HEK293 (cell line): ENCODE data around the gene RSRC2.

Source experiments
- GLIS1 ChIP-seq: fragments of 450-650 bp; formaldehyde crosslinking; IDR thresholded peaks from 2 replicates; pipeline ENCODE4 v1.5.1; 2016; ENCODE audit warnings: missing biosample characterization, missing genetic modification characterization
- KLF17 ChIP-seq: fragments of 450-650 bp; formaldehyde crosslinking; IDR thresholded peaks from 2 replicates; pipeline ENCODE4 v1.5.1; 2016; ENCODE audit warnings: missing biosample characterization, missing genetic modification characterization
- KLF9 ChIP-seq: fragments of 450-650 bp; formaldehyde crosslinking; IDR thresholded peaks from 2 replicates; pipeline ENCODE4 v1.5.1; 2016; ENCODE audit warnings: missing biosample characterization, missing genetic modification characterization, low read depth
- MEIS1 ChIP-seq: sonication (generic); formaldehyde crosslinking; IDR thresholded peaks from 2 replicates; pipeline ENCODE4 v1.8.1; 2022; ENCODE audit warnings: missing genetic modification reagents, mild to moderate bottlenecking, borderline replicate concordance
- SP2 ChIP-seq: fragments of 450-650 bp; formaldehyde crosslinking; IDR thresholded peaks from 2 replicates; pipeline ENCODE4 v1.5.1; 2016; ENCODE audit warnings: missing biosample characterization, missing genetic modification characterization
- ZBTB48 ChIP-seq: fragments of 450-650 bp; formaldehyde crosslinking; IDR thresholded peaks from 2 replicates; pipeline ENCODE4 v1.5.1; 2016; ENCODE audit warnings: missing biosample characterization, missing genetic modification characterization
- ZBTB6 ChIP-seq: fragments of 450-650 bp; formaldehyde crosslinking; IDR thresholded peaks from 2 replicates; pipeline ENCODE4 v1.5.1; 2017; ENCODE audit warnings: missing biosample characterization, missing genetic modification characterization
- ZEB2 ChIP-seq: fragments of 450-650 bp; formaldehyde crosslinking; IDR thresholded peaks from 2 replicates; pipeline ENCODE4 v1.5.1; 2016; ENCODE audit warnings: missing biosample characterization, missing genetic modification characterization
- ZNF157 ChIP-seq: fragments of 450-650 bp; formaldehyde crosslinking; IDR thresholded peaks from 2 replicates; pipeline ENCODE4 v1.5.1; 2016; ENCODE audit warnings: missing biosample characterization, missing genetic modification characterization
- ZNF184 ChIP-seq: fragments of 450-650 bp; IDR thresholded peaks from 2 replicates; pipeline ENCODE4 v1.5.1; 2018; ENCODE audit warnings: missing biosample characterization, mild to moderate bottlenecking, missing genetic modification characterization
- ZNF211 ChIP-seq: fragments of 450-650 bp; formaldehyde crosslinking; IDR thresholded peaks from 2 replicates; pipeline ENCODE4 v1.5.1; 2016; ENCODE audit warnings: low read depth, missing biosample characterization, missing genetic modification characterization
- ZNF302 ChIP-seq: fragments of 450-650 bp; formaldehyde crosslinking; IDR thresholded peaks from 2 replicates; pipeline ENCODE4 v1.5.1; 2016; ENCODE audit warnings: missing biosample characterization, missing genetic modification characterization, low read depth
- ZNF404 ChIP-seq: fragments of 450-650 bp; formaldehyde crosslinking; IDR thresholded peaks from 2 replicates; pipeline ENCODE4 v1.5.1; 2017; ENCODE audit warnings: missing biosample characterization, missing genetic modification characterization
- ZNF514 ChIP-seq: fragments of 450-650 bp; formaldehyde crosslinking; IDR thresholded peaks from 2 replicates; pipeline ENCODE4 v1.5.1; 2016; ENCODE audit warnings: missing biosample characterization, missing genetic modification characterization
- ZNF529 ChIP-seq: fragments of 450-650 bp; formaldehyde crosslinking; IDR thresholded peaks from 2 replicates; pipeline ENCODE4 v1.5.1; 2017; ENCODE audit warnings: missing genetic modification characterization, missing biosample characterization; ENCODE audit not compliant: insufficient replicate concordance
- ZNF544 ChIP-seq: fragments of 450-650 bp; formaldehyde crosslinking; IDR thresholded peaks from 2 replicates; pipeline ENCODE4 v1.5.0; 2017; ENCODE audit warnings: missing biosample characterization, missing genetic modification characterization
- ZNF561 ChIP-seq: fragments of 450-650 bp; IDR thresholded peaks from 2 replicates; pipeline ENCODE4 v1.5.1; 2018; ENCODE audit warnings: missing biosample characterization, missing genetic modification characterization, borderline replicate concordance
- ZNF600 ChIP-seq: fragments of 450-650 bp; formaldehyde crosslinking; IDR thresholded peaks from 2 replicates; pipeline ENCODE4 v1.5.1; 2016; ENCODE audit warnings: missing biosample characterization, missing genetic modification characterization
- ZNF629 ChIP-seq: fragments of 450-650 bp; formaldehyde crosslinking; IDR thresholded peaks from 2 replicates; pipeline ENCODE4 v1.5.1; 2017; ENCODE audit warnings: missing biosample characterization, missing genetic modification characterization
- ZNF677 ChIP-seq: fragments of 450-650 bp; IDR thresholded peaks from 2 replicates; pipeline ENCODE4 v1.5.0; 2018; ENCODE audit warnings: missing biosample characterization, mild to moderate bottlenecking, missing genetic modification characterization, moderate library complexity
- ZNF785 ChIP-seq: fragments of 450-650 bp; formaldehyde crosslinking; IDR thresholded peaks from 2 replicates; pipeline ENCODE4 v1.5.1; 2016; ENCODE audit warnings: missing biosample characterization, missing genetic modification characterization
- ZNF830 ChIP-seq: fragments of 450-650 bp; IDR thresholded peaks from 2 replicates; pipeline ENCODE4 v1.5.0; 2018; ENCODE audit warnings: missing biosample characterization, missing genetic modification characterization, low read depth, mild to moderate bottlenecking, moderate library complexity
- ZXDB ChIP-seq: fragments of 450-650 bp; formaldehyde crosslinking; IDR thresholded peaks from 2 replicates; pipeline ENCODE4 v1.5.1; 2016; ENCODE audit warnings: missing biosample characterization, missing genetic modification characterization
- TF ChIP-seq, protein P1 (sequence below): fragments of 450-650 bp; formaldehyde crosslinking; IDR thresholded peaks from 2 replicates; pipeline ENCODE4 v1.5.1; 2016; ENCODE audit warnings: missing biosample characterization, missing genetic modification characterization, borderline replicate concordance
- TF ChIP-seq, protein P2 (sequence below): fragments of 450-650 bp; formaldehyde crosslinking; IDR thresholded peaks from 2 replicates; pipeline ENCODE4 v1.5.1; 2016; ENCODE audit warnings: missing biosample characterization, missing genetic modification characterization
- TF ChIP-seq, protein P3 (sequence below): fragments of 450-650 bp; formaldehyde crosslinking; IDR thresholded peaks from 2 replicates; pipeline ENCODE4 v1.5.1; 2016; ENCODE audit warnings: missing biosample characterization, missing genetic modification characterization
- TF ChIP-seq, protein P4 (sequence below): fragments of 450-650 bp; formaldehyde crosslinking; IDR thresholded peaks from 2 replicates; pipeline ENCODE4 v1.5.1; 2016; ENCODE audit warnings: missing biosample characterization, missing genetic modification characterization

The RSRC2 gene

DNA sequence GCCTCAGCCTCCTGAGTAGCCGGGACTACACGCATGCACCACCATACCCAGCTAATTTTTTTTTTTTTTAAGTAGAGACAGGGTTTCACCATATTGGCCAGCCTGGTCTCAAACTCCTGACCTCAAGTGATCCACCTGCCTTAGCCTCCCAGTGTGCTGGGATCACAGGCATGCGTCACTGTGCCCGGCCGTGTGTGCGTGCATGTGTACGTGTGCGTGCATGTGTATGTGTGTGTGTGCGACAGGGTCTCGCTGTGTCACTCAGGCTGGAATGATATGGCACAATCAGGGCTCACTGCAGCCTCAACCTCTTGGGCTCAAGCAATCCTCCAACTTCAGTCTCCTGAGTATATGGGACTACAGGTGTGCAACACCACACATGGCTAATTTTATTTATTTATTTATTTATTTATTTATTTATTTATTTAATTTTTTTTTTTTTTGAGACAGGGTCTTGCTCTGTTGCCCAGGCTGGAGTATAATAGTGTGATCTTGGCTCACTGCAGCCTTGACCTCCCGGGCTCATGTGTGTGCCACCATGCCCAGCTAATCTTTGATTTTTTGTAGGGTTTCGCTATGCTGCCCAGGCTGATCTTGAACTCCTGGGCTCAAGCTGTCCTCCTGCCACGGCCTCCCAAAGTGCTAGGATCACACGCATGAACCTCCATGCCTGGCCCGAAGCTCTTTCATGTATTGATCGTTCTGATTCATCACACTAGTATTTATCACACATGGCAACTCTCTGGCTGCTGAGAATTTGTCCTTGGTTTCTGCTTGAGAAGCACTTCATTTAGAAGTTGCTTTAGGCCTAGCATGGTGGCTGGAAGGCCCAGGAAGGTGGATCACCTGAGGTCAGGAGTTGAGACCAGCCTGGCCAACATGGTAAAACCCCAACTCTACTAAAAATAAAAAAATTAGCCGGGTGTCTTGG lies 68.4 kb downstream of the RSRC2 start (continued):
- no peak for TF ChIP-seq SP2 (tag by site-specific recombination)
- TF ChIP-seq, protein P1, sequence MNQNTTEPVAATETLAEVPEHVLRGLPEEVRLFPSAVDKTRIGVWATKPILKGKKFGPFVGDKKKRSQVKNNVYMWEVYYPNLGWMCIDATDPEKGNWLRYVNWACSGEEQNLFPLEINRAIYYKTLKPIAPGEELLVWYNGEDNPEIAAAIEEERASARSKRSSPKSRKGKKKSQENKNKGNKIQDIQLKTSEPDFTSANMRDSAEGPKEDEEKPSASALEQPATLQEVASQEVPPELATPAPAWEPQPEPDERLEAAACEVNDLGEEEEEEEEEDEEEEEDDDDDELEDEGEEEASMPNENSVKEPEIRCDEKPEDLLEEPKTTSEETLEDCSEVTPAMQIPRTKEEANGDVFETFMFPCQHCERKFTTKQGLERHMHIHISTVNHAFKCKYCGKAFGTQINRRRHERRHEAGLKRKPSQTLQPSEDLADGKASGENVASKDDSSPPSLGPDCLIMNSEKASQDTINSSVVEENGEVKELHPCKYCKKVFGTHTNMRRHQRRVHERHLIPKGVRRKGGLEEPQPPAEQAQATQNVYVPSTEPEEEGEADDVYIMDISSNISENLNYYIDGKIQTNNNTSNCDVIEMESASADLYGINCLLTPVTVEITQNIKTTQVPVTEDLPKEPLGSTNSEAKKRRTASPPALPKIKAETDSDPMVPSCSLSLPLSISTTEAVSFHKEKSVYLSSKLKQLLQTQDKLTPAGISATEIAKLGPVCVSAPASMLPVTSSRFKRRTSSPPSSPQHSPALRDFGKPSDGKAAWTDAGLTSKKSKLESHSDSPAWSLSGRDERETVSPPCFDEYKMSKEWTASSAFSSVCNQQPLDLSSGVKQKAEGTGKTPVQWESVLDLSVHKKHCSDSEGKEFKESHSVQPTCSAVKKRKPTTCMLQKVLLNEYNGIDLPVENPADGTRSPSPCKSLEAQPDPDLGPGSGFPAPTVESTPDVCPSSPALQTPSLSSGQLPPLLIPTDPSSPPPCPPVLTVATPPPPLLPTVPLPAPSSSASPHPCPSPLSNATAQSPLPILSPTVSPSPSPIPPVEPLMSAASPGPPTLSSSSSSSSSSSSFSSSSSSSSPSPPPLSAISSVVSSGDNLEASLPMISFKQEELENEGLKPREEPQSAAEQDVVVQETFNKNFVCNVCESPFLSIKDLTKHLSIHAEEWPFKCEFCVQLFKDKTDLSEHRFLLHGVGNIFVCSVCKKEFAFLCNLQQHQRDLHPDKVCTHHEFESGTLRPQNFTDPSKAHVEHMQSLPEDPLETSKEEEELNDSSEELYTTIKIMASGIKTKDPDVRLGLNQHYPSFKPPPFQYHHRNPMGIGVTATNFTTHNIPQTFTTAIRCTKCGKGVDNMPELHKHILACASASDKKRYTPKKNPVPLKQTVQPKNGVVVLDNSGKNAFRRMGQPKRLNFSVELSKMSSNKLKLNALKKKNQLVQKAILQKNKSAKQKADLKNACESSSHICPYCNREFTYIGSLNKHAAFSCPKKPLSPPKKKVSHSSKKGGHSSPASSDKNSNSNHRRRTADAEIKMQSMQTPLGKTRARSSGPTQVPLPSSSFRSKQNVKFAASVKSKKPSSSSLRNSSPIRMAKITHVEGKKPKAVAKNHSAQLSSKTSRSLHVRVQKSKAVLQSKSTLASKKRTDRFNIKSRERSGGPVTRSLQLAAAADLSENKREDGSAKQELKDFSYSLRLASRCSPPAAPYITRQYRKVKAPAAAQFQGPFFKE (tag by site-specific recombination) = no peak
- TF ChIP-seq ZNF529 (tag by site-specific recombination) = peak; percentile 53
- TF ChIP-seq ZXDB (tag by site-specific recombination) = peak; percentile 78
- TF ChIP-seq ZNF184 (tag by site-specific recombination) = no peak
- no peak for TF ChIP-seq ZEB2
- no peak for TF ChIP-seq ZNF211 (tag by site-specific recombination)
- TF ChIP-seq KLF9 (tag by site-specific recombination) = no peak
- no peak for TF ChIP-seq ZNF544
- TF ChIP-seq ZBTB48 (tag by site-specific recombination) = no peak
- TF ChIP-seq, protein P2, sequence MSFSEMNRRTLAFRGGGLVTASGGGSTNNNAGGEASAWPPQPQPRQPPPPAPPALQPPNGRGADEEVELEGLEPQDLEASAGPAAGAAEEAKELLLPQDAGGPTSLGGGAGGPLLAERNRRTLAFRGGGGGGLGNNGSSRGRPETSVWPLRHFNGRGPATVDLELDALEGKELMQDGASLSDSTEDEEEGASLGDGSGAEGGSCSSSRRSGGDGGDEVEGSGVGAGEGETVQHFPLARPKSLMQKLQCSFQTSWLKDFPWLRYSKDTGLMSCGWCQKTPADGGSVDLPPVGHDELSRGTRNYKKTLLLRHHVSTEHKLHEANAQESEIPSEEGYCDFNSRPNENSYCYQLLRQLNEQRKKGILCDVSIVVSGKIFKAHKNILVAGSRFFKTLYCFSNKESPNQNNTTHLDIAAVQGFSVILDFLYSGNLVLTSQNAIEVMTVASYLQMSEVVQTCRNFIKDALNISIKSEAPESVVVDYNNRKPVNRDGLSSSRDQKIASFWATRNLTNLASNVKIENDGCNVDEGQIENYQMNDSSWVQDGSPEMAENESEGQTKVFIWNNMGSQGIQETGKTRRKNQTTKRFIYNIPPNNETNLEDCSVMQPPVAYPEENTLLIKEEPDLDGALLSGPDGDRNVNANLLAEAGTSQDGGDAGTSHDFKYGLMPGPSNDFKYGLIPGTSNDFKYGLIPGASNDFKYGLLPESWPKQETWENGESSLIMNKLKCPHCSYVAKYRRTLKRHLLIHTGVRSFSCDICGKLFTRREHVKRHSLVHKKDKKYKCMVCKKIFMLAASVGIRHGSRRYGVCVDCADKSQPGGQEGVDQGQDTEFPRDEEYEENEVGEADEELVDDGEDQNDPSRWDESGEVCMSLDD (tag by site-specific recombination) = no peak
- TF ChIP-seq, protein P3, sequence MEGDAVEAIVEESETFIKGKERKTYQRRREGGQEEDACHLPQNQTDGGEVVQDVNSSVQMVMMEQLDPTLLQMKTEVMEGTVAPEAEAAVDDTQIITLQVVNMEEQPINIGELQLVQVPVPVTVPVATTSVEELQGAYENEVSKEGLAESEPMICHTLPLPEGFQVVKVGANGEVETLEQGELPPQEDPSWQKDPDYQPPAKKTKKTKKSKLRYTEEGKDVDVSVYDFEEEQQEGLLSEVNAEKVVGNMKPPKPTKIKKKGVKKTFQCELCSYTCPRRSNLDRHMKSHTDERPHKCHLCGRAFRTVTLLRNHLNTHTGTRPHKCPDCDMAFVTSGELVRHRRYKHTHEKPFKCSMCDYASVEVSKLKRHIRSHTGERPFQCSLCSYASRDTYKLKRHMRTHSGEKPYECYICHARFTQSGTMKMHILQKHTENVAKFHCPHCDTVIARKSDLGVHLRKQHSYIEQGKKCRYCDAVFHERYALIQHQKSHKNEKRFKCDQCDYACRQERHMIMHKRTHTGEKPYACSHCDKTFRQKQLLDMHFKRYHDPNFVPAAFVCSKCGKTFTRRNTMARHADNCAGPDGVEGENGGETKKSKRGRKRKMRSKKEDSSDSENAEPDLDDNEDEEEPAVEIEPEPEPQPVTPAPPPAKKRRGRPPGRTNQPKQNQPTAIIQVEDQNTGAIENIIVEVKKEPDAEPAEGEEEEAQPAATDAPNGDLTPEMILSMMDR (tag by site-specific recombination) = no peak
- TF ChIP-seq ZNF157 = no peak
- TF ChIP-seq ZNF302 = no peak
- TF ChIP-seq GLIS1 (tag by site-specific recombination) = no peak
- TF ChIP-seq ZNF677 (tag by site-specific recombination) = no peak
- 0 out of 2 replicates have a peak, but pooled peaks have one; percentile 22 for TF ChIP-seq ZNF404 (tag by site-specific recombination)
- no peak for TF ChIP-seq ZNF785 (tag by site-specific recombination)
- TF ChIP-seq, protein P4, sequence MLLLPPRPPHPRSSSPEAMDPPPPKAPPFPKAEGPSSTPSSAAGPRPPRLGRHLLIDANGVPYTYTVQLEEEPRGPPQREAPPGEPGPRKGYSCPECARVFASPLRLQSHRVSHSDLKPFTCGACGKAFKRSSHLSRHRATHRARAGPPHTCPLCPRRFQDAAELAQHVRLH (tag by site-specific recombination) = 0 out of 2 replicates have a peak, but pooled peaks have one; percentile 38
- TF ChIP-seq ZNF600 = no peak
- no peak for TF ChIP-seq ZNF830 (tag by site-specific recombination)
- peak; percentile 71 for TF ChIP-seq ZNF629 (tag by site-specific recombination)
- 0 out of 2 replicates have a peak, but pooled peaks have one; percentile 68 for TF ChIP-seq ZNF514 (tag by site-specific recombination)
- TF ChIP-seq ZNF561 (tag by site-specific recombination) = no peak
- no peak for TF ChIP-seq ZBTB6
- no peak for TF ChIP-seq KLF17 (tag by site-specific recombination)
- no peak for TF ChIP-seq MEIS1 (CRISPR knock-in tag)
